Fibroblast of lung (primary cell): Measurements from ENCODE around the gene PIK3C3. TPM values are rescaled to one million over a fixed set of nuclear protein-coding genes. Genes with fewer than 3 reads are reported as not detected.

Experiments used
- DNase-seq, 2 donors: peaks; one replicate each; pipeline versions ENCODE4 v3.0.0 to v3.0.0-alpha.2; 2010; ENCODE audit warnings: low read depth in 2 of 2
- H2AFZ ChIP-seq: 2 replicates; pipeline ENCODE4 v1.5.1; 2012; ENCODE audit warnings: low read length, control low read depth, inconsistent platforms
- H3K27ac ChIP-seq: 2 replicates; pipeline ENCODE4 v1.5.1; 2011; ENCODE audit warnings: low read length, control low read depth; ENCODE audit not compliant: insufficient read depth
- H3K27me3 ChIP-seq: 2 replicates; pipeline ENCODE4 v1.5.1; 2011; ENCODE audit warnings: mild to moderate bottlenecking, low read length; ENCODE audit not compliant: control insufficient read depth, insufficient read depth
- H3K36me3 ChIP-seq: 2 replicates; pipeline ENCODE4 v1.5.1; 2011; ENCODE audit warnings: low read length; ENCODE audit not compliant: control insufficient read depth, insufficient read depth
- H3K4me1 ChIP-seq: 2 replicates; pipeline ENCODE4 v1.5.1; 2011; ENCODE audit warnings: low read length; ENCODE audit not compliant: control insufficient read depth, insufficient read depth; ENCODE audit errors: extremely low read depth
- H3K4me2 ChIP-seq: 2 replicates; pipeline ENCODE4 v1.5.1; 2011; ENCODE audit warnings: low read length, control low read depth; ENCODE audit not compliant: insufficient read depth; ENCODE audit errors: extremely low read depth
- H3K4me3 ChIP-seq, 4 experiments: fragments of 200-600 bp in 1 of 4; sonication (generic) in 1 of 4; replicated peaks in 1 of 4; 2 replicates each; pipeline ENCODE4 v1.5.1; 2011 to 2016; ENCODE audit warnings: low read length in 4 of 4, low read depth in 3 of 4, mild to moderate bottlenecking in 3 of 4, control low read depth in 2 of 4, inconsistent platforms in 1 of 4, mixed read lengths in 1 of 4; ENCODE audit not compliant: insufficient read depth in 1 of 4; ENCODE audit errors: control extremely low read depth in 1 of 4
- H3K79me2 ChIP-seq: 2 replicates; pipeline ENCODE4 v1.5.1; 2012; ENCODE audit warnings: mild to moderate bottlenecking, low read length, inconsistent platforms; ENCODE audit not compliant: control insufficient read depth, insufficient read depth
- H3K9ac ChIP-seq: 2 replicates; pipeline ENCODE4 v1.5.1; 2011; ENCODE audit warnings: mild to moderate bottlenecking, low read length, control low read depth; ENCODE audit not compliant: insufficient read depth
- H3K9me3 ChIP-seq: 2 replicates; pipeline ENCODE4 v1.5.1; 2012; ENCODE audit warnings: low read depth, low read length; ENCODE audit not compliant: control insufficient read depth, insufficient read depth
- H4K20me1 ChIP-seq: 2 replicates; pipeline ENCODE4 v1.5.1; 2011; ENCODE audit warnings: low read length; ENCODE audit not compliant: control insufficient read depth, insufficient read depth; ENCODE audit errors: extremely low read depth
- EZH2 ChIP-seq: IDR thresholded peaks from 2 replicates; pipeline ENCODE4 v1.5.1; 2012; ENCODE audit warnings: low read length, control low read depth, mild to moderate bottlenecking; ENCODE audit errors: missing control alignments
- polyA plus RNA-seq, 2 donors: library from polyadenylated mRNA; depleted of rRNA in 1 of 2; stranded (reverse) in 1 of 2; unstranded in 1 of 2; fragments of >200 nt; gene quantifications; 2 replicates each; pipeline ENCODE4 v1.2.1, GENCODE V29; 2011 to 2012; ENCODE audit warnings: missing spikeins in 1 of 2
- total RNA-seq: library from RNA; depleted of rRNA; stranded (reverse); fragments of >200 nt; gene quantifications from 2 replicates; pipeline ENCODE4 v1.2.1, GENCODE V29; 2014
- TF ChIP-seq, protein P1 (sequence below), 2 donors: IDR thresholded peaks in 1 of 2; conservative IDR thresholded peaks in 1 of 2; 1 replicate in 1 of 2; 2 replicates in 1 of 2; pipeline ENCODE4 v1.5.1; 2011 to 2012; ENCODE audit warnings: low read length in 2 of 2, control low read depth in 1 of 2, inconsistent platforms in 1 of 2, low read depth in 1 of 2, mild to moderate bottlenecking in 1 of 2

Gene PIK3C3
- total and polyA plus RNA-seq, 2 donors (not counting 1 experiment from before 2014, with no cell fraction given) = 28.9 to 58.6 TPM

- peak overlapping the region; percentile 77 to 95 (median 84) for H3K4me3 ChIP-seq
- H3K79me2 ChIP-seq = peaks cover 45% of the 10 kb centered on the region
- peak overlapping the region; percentile 80 for H3K4me2 ChIP-seq
- no peaks in the 10 kb centered on the region for H4K20me1 ChIP-seq
- peaks cover 3% of the 10 kb centered on the region for H3K36me3 ChIP-seq
- H3K9me3 ChIP-seq = no peaks in the 10 kb centered on the region
- H2AFZ ChIP-seq = no peak overlapping the region
- peaks cover 3% of the 10 kb centered on the region for H3K4me1 ChIP-seq
- H3K27ac ChIP-seq = peak overlapping the region; percentile 93
- no peaks in the 10 kb centered on the region for H3K27me3 ChIP-seq
- peak overlapping the region; percentile 82 for H3K9ac ChIP-seq
- peak in 1 of 2 donors; percentile 9 for DNase-seq
- no peak for TF ChIP-seq EZH2
- TF ChIP-seq, protein P1, sequence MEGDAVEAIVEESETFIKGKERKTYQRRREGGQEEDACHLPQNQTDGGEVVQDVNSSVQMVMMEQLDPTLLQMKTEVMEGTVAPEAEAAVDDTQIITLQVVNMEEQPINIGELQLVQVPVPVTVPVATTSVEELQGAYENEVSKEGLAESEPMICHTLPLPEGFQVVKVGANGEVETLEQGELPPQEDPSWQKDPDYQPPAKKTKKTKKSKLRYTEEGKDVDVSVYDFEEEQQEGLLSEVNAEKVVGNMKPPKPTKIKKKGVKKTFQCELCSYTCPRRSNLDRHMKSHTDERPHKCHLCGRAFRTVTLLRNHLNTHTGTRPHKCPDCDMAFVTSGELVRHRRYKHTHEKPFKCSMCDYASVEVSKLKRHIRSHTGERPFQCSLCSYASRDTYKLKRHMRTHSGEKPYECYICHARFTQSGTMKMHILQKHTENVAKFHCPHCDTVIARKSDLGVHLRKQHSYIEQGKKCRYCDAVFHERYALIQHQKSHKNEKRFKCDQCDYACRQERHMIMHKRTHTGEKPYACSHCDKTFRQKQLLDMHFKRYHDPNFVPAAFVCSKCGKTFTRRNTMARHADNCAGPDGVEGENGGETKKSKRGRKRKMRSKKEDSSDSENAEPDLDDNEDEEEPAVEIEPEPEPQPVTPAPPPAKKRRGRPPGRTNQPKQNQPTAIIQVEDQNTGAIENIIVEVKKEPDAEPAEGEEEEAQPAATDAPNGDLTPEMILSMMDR (conservative IDR thresholded peaks at IDR 0.05 in 1 of 2, IDR thresholded peaks at IDR 0.05 in 1 of 2; ENCODE audit: low read depth in 1 of 2, low read length in 2 of 2) = no peak
These were observed 654 bp downstream of the PIK3C3 start for GRCh38 chr18:41955688-41956087.

DNA sequence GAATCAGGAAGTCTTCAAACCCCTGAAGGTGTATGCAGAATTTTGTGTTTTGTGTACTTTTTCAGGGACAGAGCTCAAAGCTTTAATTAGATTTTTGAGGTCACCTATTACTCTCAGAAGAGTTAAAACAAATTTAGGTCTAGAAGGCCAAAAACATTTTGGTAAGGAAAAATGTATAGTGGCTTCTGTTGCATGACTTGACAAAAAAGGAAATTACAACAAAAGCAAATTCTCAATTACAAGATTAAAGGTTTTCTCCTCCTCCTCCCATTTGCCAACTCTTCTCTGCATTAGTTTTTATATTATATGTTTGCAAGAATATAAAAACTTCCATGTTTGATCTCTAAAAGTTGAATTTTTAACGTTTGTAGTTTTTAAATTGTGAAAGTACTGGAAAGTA lies 4.0 kb downstream of the PIK3C3 start:
- Histone ChIP-seq H3K9me3 (no peaks in the 10 kb centered on the region), H3K4me3 (no peak overlapping the region), H3K27me3 (no peaks in the 10 kb centered on the region), H3K4me1 (peaks cover 3% of the 10 kb centered on the region), H3K36me3 (peaks cover 9% of the 10 kb centered on the region), H3K9ac (no peak overlapping the region), H4K20me1 (no peaks in the 10 kb centered on the region), H3K4me2 (no peak overlapping the region), H3K27ac (no peak overlapping the region), H3K79me2 (peaks cover 52% of the 10 kb centered on the region), H2AFZ (no peak overlapping the region)
- TF ChIP-seq EZH2 = no peak
- TF ChIP-seq, protein P1 (conservative IDR thresholded peaks at IDR 0.05 in 1 of 2, IDR thresholded peaks at IDR 0.05 in 1 of 2; ENCODE audit: low read depth in 1 of 2, low read length in 2 of 2) = no peak
- no peak for DNase-seq

DNA sequence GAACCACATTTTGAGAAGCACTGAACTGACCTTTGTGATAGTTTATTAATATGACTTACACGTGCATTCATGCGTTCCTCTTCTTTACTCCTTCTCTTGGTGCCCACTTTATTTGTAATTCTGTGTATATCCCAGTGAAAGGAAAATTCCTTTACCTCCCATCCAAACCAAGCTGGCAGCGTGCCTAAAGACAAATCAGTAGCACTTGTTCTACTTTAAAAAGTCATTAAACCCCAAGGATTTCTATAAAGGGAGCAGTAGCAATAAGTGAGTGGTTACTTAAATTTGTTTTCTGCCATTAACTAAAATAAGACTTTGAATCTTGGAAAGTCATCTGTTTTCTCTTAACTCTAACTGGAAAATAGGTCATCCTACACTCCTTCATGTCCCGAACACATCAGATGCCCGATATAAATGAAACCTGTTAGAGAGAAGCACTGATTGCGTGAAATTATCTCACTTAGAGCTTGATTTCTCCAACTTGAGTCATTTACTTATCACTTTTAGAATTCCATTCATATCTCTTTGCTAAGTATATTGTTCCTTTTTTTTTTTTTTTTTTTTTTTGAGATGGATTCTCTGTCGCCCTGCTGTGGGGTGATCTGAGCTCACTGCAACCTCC lies 10.7 kb downstream of the PIK3C3 start:
- Histone ChIP-seq H3K4me3 (no peak overlapping the region), H3K4me2 (no peak overlapping the region), H2AFZ (no peak overlapping the region), H3K9ac (no peak overlapping the region), H4K20me1 (no peaks in the 10 kb centered on the region), H3K36me3 (peaks cover 9% of the 10 kb centered on the region), H3K9me3 (no peaks in the 10 kb centered on the region), H3K79me2 (peaks cover 13% of the 10 kb centered on the region), H3K27me3 (no peaks in the 10 kb centered on the region), H3K27ac (no peak overlapping the region), H3K4me1 (peaks cover 5% of the 10 kb centered on the region)
- peak in 1 of 2 donors; percentile 59 for DNase-seq
- no peak for TF ChIP-seq EZH2
- TF ChIP-seq, protein P1 (conservative IDR thresholded peaks at IDR 0.05 in 1 of 2, IDR thresholded peaks at IDR 0.05 in 1 of 2; ENCODE audit: low read depth in 1 of 2, low read length in 2 of 2) = no peak
